GM18909 (cell line): ENCODE data around the gene RALGDS.
"Not testable (repeated sequence)": the region's sequence is repeated elsewhere in the genome, so short reads cannot be mapped to it uniquely, and the experiment has no call there.

Experiments used
- ATAC-seq: cut with Tn5 transposase; IDR thresholded peaks from one replicate; pipeline ENCODE4 v1.9.1; 2021; ENCODE audit warnings: mild to moderate bottlenecking; ENCODE audit not compliant: unreplicated experiment, poor library complexity

RALGDS gene

GRCh38 chr9:133094351-133094750 lies 26.7 kb downstream of the RALGDS start:
- not testable (repeated sequence) for ATAC-seq

DNA sequence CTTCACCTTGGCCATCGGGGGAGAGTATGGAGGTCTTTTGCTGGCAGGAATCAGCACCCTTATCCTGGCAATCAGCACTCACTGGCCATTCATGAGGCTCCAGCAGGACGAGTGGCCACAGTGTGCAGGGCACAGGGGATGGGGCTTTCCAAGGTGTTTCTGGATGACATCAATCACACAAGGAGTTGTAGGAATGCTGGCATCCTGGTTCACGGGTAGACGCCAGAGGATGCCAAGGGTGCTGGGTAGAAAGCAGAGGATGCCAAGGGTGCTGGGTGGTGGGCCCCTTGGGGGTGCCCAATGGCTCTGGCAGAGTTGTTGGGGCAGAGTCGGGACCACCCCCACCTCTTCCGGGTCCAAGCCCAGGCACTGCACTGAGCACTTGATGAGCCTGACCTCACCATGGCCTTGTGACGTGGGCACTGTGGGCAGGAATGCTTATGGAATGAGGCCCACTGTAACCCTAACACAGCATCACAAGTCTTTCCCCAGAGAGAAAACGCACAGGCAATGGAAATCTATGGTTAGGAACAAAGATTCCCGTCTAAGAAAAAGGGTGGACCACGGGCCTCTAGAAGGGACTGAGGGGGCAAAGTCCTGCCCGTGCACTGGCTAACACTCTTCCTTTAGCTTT lies 30.2 kb downstream of the RALGDS start:
- ATAC-seq: no peak

- no peak for ATAC-seq
Measured at GRCh38 chr9:133090187-133090586, 30.9 kb downstream of the RALGDS start.

GRCh38 chr9:133089271-133089671 lies 31.8 kb downstream of the RALGDS start:
- no peak for ATAC-seq

GRCh38 chr9:133088756-133089155 lies 32.3 kb downstream of the RALGDS start:
- no peak for ATAC-seq

DNA sequence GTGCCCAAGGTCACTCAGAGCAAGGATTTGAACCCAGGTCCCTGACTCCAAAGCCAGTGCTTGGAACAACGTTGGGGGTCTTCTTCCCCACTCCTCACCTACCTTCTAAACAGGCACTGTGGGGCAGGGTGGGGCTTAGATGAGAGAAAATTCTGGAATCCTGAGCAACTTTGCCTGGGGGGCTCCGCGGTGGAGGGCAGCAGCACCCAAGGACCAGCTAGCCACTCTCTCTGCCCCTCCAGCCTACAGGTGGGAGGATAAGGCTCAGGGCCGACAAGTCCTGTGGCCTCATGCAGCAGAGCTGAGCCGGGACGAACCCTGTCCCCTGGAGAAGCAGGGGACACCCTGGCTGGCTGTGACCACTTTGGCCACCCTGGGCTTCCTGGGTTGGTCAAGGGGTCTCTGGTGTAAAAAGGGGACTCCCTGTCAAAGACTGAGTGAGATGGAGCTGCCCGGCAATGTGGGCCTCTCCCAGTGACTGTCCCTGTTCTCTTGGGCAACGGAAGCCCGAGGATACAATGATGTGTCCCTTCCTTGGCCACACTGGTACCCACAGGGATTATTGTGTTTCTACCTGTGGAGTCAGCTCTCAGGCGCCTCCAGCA lies 32.8 kb downstream of the RALGDS start:
- ATAC-seq: no peak

GRCh38 chr9:133087429-133088145 lies 33.5 kb downstream of the RALGDS start:
- ATAC-seq: no peak

- ATAC-seq: no peak
Measured at GRCh38 chr9:133086894-133087293, 34.1 kb downstream of the RALGDS start.

DNA sequence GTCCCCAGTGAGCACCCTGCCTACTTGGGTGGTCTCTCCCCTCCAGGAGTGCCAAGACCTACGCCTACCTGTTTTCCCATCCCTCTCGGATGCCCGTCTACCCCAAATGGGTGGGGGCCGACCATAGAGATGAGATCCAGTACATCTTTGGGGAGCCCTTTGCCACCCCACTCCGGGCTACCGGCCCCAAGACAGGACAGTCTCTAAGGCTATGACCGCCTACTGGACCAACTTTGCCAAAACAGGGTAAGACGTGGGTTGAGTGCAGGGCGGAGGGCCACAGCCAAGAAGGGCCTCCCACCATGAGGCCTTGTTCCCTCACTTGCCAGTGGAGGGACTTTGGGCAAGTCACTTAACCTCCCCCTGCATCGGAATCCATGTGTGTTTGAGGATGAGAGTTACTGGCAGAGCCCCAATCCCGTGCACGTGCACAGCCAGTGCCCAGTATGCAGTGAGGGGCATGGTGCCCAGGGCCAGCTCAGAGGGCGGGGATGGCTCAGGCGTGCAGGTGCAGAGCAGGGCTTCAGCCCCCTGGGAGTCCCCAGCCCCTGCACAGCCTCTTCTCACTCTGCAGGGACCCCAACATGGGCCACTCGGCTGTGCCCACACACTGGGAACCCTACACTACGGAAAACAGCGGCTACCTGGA lies 34.7 kb downstream of the RALGDS start:
- not testable (repeated sequence) for ATAC-seq

- not testable (repeated sequence) for ATAC-seq
Measured at GRCh38 chr9:133083688-133084087, 37.4 kb downstream of the RALGDS start.

DNA sequence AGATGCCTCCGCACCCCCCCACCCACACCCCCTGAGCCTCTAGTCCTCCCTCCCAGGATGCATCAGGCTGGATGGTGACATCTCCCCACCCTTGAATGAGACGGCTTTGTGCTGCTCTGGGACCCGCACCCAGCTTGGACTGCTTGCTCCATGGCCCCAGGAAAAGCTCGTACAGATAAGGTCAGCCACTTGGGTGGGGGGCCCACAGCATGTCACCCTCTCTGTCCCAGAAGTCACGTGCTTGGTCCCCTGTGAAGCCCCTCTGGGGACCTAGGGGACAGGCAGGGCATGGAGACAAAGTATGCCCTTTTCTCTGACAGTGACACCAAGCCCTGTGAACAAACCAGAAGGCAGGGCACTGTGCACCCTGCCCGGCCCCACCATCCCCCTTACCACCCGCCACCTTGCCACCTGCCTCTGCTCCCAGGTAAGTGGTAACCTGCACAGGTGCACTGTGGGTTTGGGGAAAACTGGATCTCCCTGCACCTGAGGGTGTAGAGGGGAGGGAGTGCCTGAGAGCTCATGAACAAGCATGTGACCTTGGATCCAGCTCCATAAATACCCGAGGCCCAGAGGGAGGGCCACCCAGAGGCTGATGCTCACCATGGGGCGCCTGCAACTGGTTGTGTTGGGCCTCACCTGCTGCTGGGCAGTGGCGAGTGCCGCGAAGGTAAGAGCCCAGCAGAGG lies 38.9 kb downstream of the RALGDS start:
- not testable (repeated sequence) for ATAC-seq

DNA sequence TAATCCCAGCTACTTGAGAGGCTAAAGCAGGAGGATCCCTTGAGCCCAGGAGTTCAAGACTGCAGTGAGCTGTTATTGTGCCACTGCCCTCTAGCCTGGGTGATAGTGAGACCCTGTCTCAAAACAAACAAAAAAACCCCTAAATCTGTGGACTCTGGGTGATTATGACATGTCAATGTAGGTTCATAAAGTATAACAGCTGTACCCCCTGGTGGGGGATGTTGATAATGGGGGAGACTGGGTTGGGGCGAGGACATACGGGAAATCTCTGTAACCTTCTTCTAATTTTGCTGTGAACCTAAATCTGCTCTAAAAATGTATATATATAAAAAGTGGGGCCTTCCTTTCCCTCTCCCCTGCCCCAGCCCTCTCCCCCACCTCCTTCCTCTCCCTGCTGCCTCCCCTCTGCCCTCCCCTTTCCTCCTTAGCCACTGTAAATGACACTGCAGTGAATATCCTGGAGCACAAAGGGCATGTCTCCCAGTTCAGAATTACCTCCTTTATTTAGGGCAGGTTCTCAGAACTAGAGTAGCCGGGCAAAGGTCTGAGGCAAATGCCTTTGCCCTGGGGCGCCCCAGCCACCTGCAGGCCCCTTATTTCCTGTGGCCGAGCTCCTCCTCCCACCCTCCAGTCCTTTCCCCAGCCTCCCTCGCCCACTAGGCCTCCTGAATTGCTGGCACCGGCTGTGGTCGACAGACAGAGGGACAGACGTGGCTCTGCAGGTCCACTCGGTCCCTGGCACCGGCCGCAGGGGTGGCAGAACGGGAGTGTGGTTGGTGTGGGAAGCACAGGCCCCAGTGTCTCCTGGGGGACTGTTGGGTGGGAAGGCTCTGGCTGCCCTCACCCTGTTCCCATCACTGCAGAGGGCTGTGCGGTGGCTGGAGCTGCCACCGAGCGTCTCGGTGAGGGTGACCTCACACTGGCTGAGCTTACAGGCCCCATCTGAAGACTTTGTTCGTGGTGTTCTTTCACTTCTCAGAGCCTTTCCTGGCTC lies 40.0 kb downstream of the RALGDS start:
- not testable (repeated sequence) for ATAC-seq

DNA sequence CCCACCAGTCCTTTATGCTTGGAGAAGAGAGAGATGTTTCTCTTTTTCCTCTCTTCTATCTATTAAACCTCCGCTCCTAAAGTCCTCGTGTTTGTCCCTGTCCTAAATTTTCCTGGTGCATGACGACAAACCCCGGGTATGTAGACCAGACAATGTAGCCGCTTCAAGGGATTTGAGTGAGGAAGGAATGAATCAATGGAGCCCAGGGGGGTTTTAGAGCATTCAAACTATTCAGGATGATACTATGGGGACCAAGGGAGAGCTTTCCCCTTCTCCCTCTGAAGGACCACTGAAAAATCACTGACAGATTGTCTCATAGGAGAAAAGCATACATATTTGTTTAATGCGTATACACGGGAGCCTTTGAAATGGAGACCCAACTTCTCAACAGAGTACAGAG lies 40.9 kb downstream of the RALGDS start:
- no peak for ATAC-seq

- ATAC-seq: no peak
Measured at GRCh38 chr9:133078486-133078885, 42.6 kb downstream of the RALGDS start.

DNA sequence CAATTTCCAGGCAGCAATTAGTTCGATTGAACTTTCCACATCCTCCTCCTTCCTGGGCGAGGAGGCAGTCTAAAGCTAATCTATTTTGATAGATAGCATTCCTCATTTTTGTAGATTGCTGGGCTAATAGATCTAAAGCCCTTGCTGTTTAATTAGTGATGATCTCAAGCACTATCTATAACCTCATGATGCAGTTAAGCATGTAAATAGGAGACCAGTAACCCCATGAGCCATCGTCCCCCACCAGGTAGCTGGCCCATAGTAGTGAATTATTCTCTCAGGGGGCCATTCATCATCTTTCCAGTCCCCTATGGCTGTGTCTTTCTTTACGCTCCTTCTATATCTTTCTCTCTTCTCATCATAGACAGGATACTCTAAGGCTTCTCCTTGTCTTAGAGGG lies 44.3 kb downstream of the RALGDS start:
- no peak for ATAC-seq

DNA sequence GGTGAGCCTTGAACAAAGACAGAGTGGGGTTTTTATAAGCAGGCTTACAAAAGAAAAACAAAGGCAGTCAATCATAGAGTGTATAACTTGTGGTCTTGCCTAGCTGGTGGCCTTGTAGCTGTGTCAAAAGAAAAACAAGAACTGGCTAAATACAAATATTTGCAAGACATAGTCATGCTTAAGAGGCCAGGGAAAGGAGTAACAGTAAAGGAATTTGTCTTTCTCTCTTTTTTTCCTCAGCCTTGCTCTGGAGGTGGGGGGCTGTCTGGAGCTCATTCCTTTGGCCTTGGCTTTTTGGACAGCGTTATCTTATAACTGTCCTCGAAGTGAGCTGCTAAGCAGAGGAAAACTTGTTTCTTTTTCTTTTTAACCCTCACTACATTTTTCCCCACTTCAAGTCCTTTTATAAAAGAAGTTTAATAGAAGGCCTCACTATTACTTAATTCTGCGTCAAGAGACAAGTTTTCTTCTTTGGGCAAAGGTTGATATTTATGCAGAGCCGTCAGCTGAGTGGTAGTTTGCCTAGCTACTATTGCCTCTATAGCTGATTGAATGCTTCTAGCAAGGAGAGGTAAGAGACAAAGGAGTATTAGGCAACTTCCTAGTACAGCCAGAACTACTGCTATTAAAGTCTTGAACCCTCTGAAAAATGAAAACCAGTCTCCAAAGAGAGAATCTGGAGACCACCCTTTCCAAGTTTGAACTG lies 45.0 kb downstream of the RALGDS start:
- no peak for ATAC-seq

DNA sequence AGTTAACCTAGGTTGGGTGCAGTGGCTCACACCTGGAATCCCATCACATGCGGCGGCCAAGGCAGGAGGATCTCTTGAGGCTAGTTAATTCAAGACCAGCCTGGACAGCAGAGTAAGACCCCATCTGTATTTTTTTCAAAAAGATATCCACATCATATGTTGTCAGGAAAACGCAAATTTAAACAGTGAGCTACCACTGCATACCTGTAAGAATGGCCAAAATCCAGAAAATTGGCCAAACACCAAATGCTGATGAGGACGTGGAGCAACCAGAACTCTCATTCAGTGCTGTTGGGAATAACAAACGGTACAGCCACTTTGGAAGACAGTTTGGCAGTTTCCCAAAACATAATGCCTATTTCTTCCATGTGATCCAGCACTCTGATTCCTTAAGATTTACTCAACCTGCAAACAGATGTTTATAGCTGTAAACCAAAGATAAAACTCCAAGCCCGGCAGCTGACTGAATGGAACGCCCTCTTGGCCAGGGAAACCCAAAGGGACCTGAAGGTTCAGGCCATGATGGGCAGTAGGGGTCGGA lies 46.9 kb downstream of the RALGDS start:
- no peak for ATAC-seq
